Ammon's horn (tissue), 1 donor: ENCODE measurements around the gene GGCT.
"Not testable (repeated sequence)": the region's sequence is repeated elsewhere in the genome, so short reads cannot be mapped to it uniquely, and the experiment has no call there.

Experiments used
- DNase-seq: peaks from one replicate; pipeline ENCODE4 v3.0.0-alpha.2; 2016; ENCODE audit warnings: low spot score

The GGCT gene

GRCh38 chr7:30515761-30516160 lies 11.1 kb upstream of the GGCT start:
- no peak for DNase-seq

GRCh38 chr7:30514776-30515175 lies 10.1 kb upstream of the GGCT start:
- no peak for DNase-seq

- DNase-seq, result no peak
Measured at GRCh38 chr7:30514177-30514576, 9.5 kb upstream of the GGCT start.

GRCh38 chr7:30513762-30514161 lies 9.1 kb upstream of the GGCT start:
- no peak for DNase-seq

GRCh38 chr7:30511973-30512662 lies 7.5 kb upstream of the GGCT start:
- DNase-seq, result no peak

GRCh38 chr7:30511494-30511893 lies 6.9 kb upstream of the GGCT start:
- DNase-seq, result no peak

GRCh38 chr7:30510124-30511075 lies 5.8 kb upstream of the GGCT start:
- DNase-seq, result peak; percentile 54

GRCh38 chr7:30509171-30509857 lies 4.7 kb upstream of the GGCT start:
- DNase-seq, result not testable (repeated sequence)

- DNase-seq, result not testable (repeated sequence)
Measured at GRCh38 chr7:30507346-30507900, 2.8 kb upstream of the GGCT start.

GRCh38 chr7:30505174-30505697 lies 607 bp upstream of the GGCT start:
- DNase-seq, result no peak

- DNase-seq, result no peak
Measured at GRCh38 chr7:30503274-30504212, 1.1 kb downstream of the GGCT start.

- no peak for DNase-seq
Measured at GRCh38 chr7:30502470-30503251, 2.0 kb downstream of the GGCT start.

- DNase-seq, result no peak
Measured at GRCh38 chr7:30501264-30501663, 3.4 kb downstream of the GGCT start.

GRCh38 chr7:30493228-30493627 lies 11.4 kb downstream of the GGCT start:
- no peak for DNase-seq

GRCh38 chr7:30491417-30491816 lies 13.2 kb downstream of the GGCT start:
- no peak for DNase-seq

GRCh38 chr7:30487371-30487770 lies 17.3 kb downstream of the GGCT start:
- DNase-seq, result no peak

GRCh38 chr7:30485667-30486066 lies 19.0 kb downstream of the GGCT start:
- no peak for DNase-seq

GRCh38 chr7:30481416-30481815 lies 23.2 kb downstream of the GGCT start:
- not testable (repeated sequence) for DNase-seq

GRCh38 chr7:30479202-30480120 lies 25.2 kb downstream of the GGCT start:
- DNase-seq, result no peak
